ENCODE results near the gene TRIM46. TPM values are rescaled to one million over a fixed set of nuclear protein-coding genes. Genes with fewer than 3 reads are reported as not detected.
A peak's percentile ranks its signal among the peaks of the same experiment; 100 is the strongest.

Gene TRIM46
- total and polyA plus RNA-seq, 2 of the 13 experiments (the other 11 are each of a cell fraction or from before 2014, with no cell fraction given), result 0.04 to 0.09 TPM

- peak; percentile 67 to 84; a peak in 3 of 4 replicates for TF ChIP-seq EP300 (IDR thresholded peaks at IDR 0.05; ENCODE audit: low read depth in 2 of 2, low read length in 2 of 2)
- TF ChIP-seq EP300 (CRISPR knock-in tag; IDR thresholded peaks at IDR 0.05; ENCODE audit: borderline replicate concordance), result peak; percentile 82
- TF ChIP-seq MED1 (CRISPR knock-in tag; IDR thresholded peaks at IDR 0.05), result peak; percentile 100
- peak; percentile 19; the same call in 1 of the 2 replicates for TF ChIP-seq KLF12 (CRISPR knock-in tag; IDR thresholded peaks at IDR 0.05; ENCODE audit: borderline replicate concordance)
- TF ChIP-seq, protein P1, sequence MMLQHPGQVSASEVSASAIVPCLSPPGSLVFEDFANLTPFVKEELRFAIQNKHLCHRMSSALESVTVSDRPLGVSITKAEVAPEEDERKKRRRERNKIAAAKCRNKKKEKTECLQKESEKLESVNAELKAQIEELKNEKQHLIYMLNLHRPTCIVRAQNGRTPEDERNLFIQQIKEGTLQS (CRISPR knock-in tag; IDR thresholded peaks at IDR 0.05), result peak; percentile 55
- TF ChIP-seq ZZZ3 (CRISPR knock-in tag; IDR thresholded peaks at IDR 0.05; ENCODE audit: borderline replicate concordance), result peak; percentile 79; the same call in 1 of the 2 replicates
- TF ChIP-seq EED (CRISPR knock-in tag; IDR thresholded peaks at IDR 0.05), result peak; percentile 97
- peak; percentile 99 for TF ChIP-seq HNRNPL (IDR thresholded peaks at IDR 0.05; ENCODE audit: low read depth, low read length)
- no peak for TF ChIP-seq E2F2 (CRISPR knock-in tag; IDR thresholded peaks at IDR 0.05; ENCODE audit: borderline replicate concordance)
- 0 out of 2 replicates have a peak, but pooled peaks have one; percentile 10 for TF ChIP-seq JUND (CRISPR knock-in tag; IDR thresholded peaks at IDR 0.05)
- peak; percentile 6 for TF ChIP-seq POLR2G (IDR thresholded peaks at IDR 0.05; ENCODE audit: low read depth, low read length)
- TF ChIP-seq ZFP1 (CRISPR knock-in tag; IDR thresholded peaks at IDR 0.05), result peak; percentile 79; the same call in 1 of the 2 replicates
- peak; percentile 98 for TF ChIP-seq AGO2 (optimal IDR thresholded peaks at IDR 0.05; ENCODE audit: low read depth, low read length)
- no peak for TF ChIP-seq ZNF704 (CRISPR knock-in tag; IDR thresholded peaks at IDR 0.05; ENCODE audit: borderline replicate concordance)
- TF ChIP-seq GZF1 (CRISPR knock-in tag; IDR thresholded peaks at IDR 0.05), result peak; percentile 80; the same call in 1 of the 2 replicates
- TF ChIP-seq SNAI1 (CRISPR knock-in tag; IDR thresholded peaks at IDR 0.05; ENCODE audit: borderline replicate concordance), result peak; percentile 94; the same call in 1 of the 2 replicates
- no peak; the same call in 1 of the 2 replicates for TF ChIP-seq SIN3B (IDR thresholded peaks at IDR 0.05; ENCODE audit: low read length)
- TF ChIP-seq TOPORS (CRISPR knock-in tag; IDR thresholded peaks at IDR 0.05), result peak; percentile 87; the same call in 1 of the 2 replicates
- peak; percentile 96; the same call in 1 of the 2 replicates for TF ChIP-seq ZNF678 (CRISPR knock-in tag; IDR thresholded peaks at IDR 0.05)
- no peak for TF ChIP-seq ISX (CRISPR knock-in tag; conservative IDR thresholded peaks at IDR 0.05)
- TF ChIP-seq GTF3A (CRISPR knock-in tag; conservative IDR thresholded peaks at IDR 0.05), result no peak
- TF ChIP-seq, protein P2, sequence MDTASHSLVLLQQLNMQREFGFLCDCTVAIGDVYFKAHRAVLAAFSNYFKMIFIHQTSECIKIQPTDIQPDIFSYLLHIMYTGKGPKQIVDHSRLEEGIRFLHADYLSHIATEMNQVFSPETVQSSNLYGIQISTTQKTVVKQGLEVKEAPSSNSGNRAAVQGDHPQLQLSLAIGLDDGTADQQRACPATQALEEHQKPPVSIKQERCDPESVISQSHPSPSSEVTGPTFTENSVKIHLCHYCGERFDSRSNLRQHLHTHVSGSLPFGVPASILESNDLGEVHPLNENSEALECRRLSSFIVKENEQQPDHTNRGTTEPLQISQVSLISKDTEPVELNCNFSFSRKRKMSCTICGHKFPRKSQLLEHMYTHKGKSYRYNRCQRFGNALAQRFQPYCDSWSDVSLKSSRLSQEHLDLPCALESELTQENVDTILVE (CRISPR knock-in tag; IDR thresholded peaks at IDR 0.05), result peak; percentile 93
- peak; percentile 45; the same call in 1 of the 2 replicates for TF ChIP-seq SRY (CRISPR knock-in tag; IDR thresholded peaks at IDR 0.05)
These were observed 47.6 kb upstream of the TRIM46 start (continued) for GRCh38 chr1:155125946-155126555.
